Frontal cortex (tissue), 4 donors: Measurements from ENCODE around the gene ASTN1. TPM values are rescaled to one million over a fixed set of nuclear protein-coding genes. Genes with fewer than 3 reads are reported as not detected.

Experiments
- DNase-seq, 2 donors: peaks; one replicate each; pipeline ENCODE4 v3.0.0; 2012; ENCODE audit warnings: low spot score in 2 of 2
- FAIRE-seq: peaks from 2 replicates; lab custom pipeline; 2012; peaks lifted over from hg19 to GRCh38; lab: Jason Lieb, UNC
- total RNA-seq: library from RNA; depleted of rRNA; stranded (reverse); fragments of >200 nt; gene quantifications from one replicate; pipeline ENCODE4 v1.2.3, GENCODE V29; 2014
- donor health status: control.
- donor health status: control.
- donor health status: control.

ASTN1 gene
- total RNA-seq, 1 donor from 2014 or later = 59.1 TPM

DNA sequence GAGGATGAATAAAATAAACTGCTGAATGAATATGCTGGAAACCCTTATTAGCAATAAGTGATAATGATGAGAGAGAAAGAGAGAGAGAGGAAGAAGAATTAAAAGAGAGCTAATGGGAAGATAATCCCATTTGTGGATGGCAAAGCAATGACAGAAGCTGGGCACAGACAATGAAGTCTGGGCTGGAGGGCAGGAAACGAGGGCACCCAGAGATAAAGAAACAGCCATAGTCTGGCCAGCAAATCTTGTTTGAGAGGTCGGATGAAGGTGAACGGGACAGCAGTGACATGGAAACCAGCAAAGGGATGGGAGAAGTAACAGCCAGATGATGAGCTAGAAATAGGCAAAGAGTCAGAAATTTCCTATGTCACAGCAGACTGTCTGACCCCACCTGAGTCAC is 155.9 kb downstream of the ASTN1 start:
- DNase-seq = no peak
- no peak for FAIRE-seq

DNA sequence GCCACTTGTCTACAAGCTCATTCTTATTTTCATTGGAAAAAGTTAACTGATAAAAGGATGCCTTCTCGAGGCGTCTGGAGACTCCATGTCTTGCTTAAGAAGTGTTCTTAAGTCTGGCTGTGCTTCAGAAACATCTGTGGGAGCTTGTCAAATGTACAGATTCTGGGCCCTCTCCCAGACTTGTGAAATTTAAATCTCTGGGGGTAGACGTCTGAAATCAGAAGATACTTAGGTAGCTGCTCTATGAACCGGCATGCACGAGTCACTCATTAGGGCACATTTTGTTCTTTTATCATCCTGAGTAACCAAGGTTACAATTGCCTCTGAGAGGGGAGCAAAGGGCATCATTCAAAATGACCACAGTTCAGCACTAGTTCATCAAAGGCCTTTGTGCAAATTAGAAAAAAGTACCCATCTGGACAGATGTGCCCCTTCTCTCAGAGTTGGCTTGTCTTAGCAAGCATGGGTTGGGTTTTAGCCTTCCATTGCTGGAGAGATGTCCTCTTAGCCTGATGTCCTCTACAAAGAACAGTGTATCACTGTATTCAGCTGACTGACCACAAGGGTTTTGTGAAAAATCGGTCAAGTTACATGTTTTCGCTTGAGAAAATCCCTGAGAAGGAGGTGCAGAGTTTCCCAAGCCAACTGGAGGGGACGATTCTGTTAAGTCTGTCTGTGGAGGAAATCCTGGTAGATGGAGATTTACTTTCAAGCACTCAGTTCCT is 156.9 kb downstream of the ASTN1 start:
- DNase-seq (no peak), FAIRE-seq (no peak)

DNA sequence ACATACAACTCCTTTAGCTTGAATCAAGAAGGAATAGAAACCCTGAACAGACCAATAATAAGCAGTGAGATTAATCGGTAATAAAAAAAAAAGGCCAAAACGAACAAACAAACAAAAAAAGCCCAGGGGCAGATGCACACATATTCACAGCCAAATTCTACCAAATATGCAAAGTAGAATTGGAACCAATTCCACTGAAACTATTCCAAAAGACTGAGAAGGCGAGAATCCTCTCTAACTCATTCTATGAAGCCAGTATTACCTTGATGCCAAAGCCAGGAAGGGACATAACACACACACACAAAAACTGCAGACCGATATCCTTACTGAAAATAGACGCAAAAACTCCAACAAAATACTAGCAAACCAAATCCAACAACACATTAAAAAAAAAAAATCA is 161.6 kb downstream of the ASTN1 start:
- FAIRE-seq (no peak), DNase-seq (no peak)

DNA sequence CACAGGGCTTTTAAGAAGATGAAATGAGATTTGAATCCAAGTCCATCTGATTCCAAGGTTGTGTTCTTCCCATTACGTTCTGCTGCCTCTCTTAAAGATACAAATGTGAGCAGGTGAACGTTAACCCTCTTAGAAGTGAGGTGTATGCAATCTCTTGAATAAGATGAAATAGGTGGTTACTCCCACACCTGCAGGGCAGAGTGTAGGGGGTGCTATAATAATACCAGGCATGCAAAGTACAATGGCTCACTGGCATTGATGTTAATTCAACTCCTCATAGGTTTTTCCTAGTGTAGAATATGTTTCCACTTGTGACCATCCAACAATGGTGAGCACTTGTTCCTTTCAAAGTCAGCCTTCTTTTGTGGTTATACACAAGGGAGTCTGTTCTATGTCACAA is 163.0 kb downstream of the ASTN1 start:
- no peak for FAIRE-seq
- no peak for DNase-seq

DNA sequence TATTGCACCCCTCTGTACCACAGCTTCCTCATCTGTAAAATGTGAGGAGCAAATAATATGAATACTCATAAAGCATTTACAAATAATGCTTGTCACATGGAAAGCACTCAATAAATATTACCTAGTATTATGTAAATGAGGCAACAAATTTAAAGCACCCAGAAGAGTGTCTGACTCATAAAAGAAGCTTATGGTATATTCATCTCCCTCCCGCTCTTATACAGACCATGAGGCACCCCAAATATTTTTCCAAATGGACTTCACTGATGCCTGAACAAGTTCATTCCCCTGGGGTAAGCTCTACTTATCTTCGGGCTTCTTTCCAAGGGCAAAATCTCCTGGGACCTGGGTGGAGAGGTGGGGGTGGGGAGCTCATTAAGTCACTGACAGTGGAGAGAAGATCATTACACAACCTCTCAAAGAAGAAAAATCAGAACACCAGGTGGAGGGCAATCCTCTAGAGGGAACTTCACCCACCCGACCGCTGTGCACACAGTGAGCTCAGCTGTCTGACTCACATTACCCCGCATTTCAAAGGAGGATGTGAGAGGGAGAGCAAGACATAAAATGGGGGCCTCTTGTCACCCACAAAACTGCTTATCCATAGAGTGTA is 166.2 kb downstream of the ASTN1 start:
- DNase-seq (no peak), FAIRE-seq (no peak)

DNA sequence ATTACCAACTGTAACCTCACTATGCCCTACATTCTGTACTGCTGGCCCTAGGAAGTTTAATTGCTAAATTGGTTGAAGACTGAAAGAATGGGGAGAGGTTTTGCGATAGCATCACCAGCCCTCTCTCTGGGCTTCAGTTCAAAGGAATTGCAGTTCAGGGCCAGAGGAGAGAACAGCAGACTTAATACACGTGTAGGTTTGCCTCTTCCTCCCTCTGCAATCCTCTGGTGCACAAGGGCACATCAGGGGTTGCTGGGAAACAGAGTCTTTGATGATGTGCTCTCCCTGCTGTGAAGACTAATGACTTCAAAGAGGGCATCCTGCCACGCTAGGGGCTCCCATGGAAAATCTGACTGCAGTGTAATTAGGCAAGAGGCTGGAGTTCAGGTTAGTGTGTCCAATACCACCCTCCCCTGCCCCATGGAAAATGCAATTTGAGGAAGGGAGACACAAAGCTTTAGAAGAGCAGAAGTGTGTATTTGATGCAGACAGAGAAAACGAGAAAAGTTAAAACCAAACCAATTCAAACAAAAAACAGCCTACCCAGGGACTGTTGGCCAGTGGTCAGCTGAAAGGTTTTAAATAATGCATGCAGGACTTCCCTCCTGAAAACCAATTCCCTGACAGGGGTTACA is 167.9 kb downstream of the ASTN1 start:
- FAIRE-seq = no peak
- no peak for DNase-seq

DNA sequence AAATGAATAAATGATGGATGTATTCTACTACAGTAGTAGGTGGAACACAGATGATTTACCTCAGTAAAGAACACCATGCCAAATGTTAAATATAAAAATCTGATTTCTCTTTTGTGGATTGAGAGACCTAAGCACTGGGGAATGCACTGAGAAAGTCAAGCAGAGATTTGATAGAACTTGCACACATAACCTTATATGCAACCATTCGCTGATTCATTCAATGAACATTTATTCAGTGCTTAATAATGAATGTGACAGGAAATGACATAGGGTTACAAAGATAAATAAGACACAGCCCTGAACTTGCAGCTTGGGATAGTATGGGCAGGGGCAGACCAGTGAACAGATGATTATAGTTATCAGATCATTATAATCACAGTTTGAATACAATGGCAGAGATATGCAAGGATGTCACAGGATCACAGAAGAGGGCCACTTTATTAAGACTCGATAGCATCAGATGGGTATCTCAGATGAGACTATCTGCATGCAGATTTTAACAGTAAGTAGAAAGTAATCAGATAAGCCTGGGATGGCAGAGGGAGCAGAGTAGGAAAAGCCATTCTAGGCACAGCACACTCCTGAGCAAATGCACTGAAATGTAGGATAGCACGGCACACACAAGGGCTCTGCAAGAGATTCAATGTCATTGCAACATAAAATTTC is 169.4 kb downstream of the ASTN1 start:
- FAIRE-seq (no peak), DNase-seq (no peak)

DNA sequence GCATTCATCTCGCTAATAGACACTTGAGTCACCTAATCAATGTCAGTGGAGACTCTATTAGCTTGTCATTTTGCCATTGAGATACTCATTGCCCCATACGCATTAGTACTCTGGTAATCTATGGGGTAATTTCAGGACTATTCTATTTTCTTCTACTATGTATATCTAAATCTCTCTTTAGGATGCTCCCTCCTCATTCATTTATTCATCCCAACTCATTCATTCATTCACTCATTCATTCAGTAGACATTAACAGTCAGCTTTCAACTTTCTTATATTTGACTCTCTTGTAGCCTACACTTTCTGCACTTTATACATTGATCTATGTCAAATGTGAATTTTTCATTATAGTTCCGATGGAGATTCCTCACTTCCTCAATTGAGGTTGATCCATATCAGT is 170.9 kb downstream of the ASTN1 start:
- FAIRE-seq = no peak
- no peak for DNase-seq

DNA sequence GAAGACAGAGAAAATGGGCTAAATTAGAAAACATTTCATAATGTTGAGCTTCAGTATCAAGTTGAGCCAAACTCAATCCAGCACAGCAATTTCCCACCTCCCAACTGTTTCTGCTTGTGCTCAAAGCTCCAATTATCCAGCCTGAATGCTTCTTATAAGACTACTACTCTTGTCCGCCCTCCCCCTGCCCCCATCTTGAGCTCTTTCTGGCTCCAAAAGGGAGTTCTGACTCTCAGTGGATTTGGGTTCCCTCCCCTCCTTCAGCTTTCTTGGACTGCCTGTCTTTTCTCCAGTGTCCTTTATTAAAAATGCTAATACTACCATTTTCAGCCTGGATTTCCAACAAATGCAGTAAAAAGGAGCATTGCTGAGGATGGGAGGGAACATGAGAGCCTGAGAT is 174.8 kb downstream of the ASTN1 start:
- FAIRE-seq (no peak), DNase-seq (no peak)

DNA sequence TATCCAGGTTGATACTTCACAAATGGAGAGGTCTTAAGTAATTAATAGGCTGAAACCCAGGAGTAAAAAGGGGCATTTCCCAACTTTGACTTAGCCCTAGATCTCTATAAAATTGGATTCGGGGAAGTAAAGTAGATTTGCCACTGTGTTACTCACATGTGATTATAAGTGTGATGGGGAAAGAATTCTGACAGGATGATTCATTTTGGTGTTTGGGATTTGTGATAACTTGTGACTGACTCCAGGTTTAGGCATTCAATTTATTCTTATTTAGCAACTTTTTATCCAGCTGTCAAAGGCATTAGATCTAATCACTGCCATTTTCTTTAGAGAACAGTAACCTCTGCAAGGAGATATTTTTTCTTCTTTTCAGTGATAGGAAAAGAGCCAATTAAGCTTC is 175.5 kb downstream of the ASTN1 start:
- DNase-seq (no peak), FAIRE-seq (no peak)

DNA sequence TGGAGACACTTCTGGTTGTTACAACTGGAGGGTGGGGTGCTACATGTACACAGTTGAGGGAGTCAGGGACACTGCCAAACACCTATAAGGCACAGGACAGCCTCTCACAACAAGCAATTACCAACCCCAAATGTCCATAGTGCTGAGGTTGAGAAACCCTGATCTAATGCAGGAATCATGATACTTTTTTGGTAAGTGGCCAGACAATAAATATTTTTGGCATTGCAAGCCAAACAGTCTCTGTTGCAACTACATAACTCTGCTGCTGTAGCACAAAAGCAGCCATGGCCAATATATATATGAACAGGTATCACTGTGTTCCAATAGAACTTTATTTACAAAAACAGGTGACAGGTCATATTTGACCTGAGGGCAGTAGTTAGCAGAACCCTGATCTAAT is 177.5 kb downstream of the ASTN1 start:
- DNase-seq (no peak), FAIRE-seq (no peak)

DNA sequence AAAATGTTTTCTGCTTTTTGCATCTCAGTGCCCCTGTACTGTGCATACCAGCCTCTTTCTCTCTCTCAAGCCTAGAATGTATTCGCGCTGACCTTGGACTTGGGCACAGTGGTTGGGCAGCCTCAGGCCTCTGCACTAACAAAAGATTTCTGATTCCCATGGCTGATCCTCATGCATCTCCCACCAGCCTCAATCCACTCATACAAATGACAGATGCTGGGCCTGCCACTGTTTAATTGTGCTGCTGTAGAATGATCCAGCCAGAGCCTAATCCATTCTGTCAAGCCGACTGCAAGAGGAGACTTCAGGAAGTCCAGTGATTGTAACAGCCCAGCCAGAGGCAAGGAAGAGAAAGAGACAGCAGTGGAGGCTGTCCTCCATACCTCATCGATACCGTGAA is 180.8 kb downstream of the ASTN1 start:
- no peak for DNase-seq
- FAIRE-seq = no peak

DNA sequence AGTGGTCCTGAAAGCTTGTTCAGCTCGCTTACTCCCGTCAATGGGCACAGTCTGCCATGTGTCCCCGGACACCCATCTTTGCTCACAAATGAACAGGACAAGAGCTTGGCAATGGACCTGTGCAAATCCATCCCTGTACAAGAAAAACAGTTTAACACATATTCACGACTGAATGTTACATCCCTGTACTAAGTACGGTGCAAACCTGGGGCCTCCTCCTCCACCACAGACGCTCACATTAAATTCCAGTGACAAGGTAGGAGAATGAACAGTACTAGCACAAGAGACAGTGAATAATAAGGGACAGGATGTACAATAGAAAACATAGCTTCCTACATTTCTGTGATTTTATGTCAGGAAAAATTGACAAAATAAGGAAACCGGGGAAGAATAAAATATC is 187.7 kb downstream of the ASTN1 start:
- no peak for FAIRE-seq
- no peak for DNase-seq

DNA sequence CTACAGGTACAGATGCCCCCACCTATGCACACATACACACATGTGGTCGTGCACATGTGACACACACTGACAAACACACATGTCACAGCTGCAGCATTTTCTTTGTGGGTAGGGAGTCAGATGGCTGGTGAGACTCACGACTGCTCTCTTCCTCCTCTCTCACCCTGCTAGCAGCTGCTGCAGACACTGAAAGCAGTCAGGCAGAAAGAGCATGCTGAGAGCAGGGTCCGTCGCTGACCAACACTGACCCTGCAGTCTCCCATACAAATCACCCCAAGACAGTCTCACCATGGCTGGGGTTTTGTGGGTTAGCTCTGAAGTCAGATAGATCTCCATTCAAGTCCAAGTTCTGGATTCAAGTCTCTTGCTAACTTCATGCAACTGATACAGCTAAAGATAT is 188.3 kb downstream of the ASTN1 start:
- DNase-seq (no peak), FAIRE-seq (no peak)

DNA sequence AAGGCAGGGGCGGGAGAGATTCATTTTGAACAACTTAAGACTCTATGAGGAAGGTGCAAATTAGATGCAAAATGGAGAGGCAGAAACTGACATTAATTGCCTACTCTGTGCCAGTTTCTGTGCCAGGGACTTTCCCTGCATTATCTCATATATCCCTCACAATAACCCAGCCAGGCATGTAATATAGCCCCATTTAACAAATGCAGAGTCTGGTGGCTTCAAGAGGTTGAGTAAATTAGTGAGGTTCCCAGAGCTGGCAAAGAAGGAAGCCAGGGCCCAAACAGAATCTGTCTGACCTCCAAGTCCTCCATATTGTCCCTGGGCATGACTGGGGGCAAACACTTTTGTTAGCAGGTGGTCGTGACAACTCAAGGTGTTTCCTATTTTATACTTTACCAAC is 199.8 kb downstream of the ASTN1 start:
- no peak for FAIRE-seq

DNA sequence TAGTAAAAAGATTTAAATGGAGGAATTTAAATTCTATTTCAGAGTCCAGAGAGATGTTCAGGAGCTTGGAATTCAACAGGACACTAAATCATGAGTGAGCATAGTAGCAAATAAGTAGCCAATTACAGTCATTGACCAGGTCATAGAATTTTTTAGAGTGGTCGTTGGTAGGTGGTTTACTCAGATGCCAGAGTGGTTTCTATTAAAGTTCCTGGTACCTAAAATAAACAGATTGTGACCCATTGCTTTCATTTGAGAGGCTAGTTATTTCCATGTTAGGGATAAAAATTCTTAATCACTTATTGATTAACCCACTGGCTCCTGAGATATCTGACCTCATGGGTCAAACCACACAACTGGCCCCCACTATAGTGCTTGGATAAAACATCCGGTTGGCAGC is 201.3 kb downstream of the ASTN1 start:
- no peak for FAIRE-seq
- no peak for DNase-seq

More for the DNA sequence above, 199.8 kb downstream of the ASTN1 start:
- no peak for DNase-seq

DNA sequence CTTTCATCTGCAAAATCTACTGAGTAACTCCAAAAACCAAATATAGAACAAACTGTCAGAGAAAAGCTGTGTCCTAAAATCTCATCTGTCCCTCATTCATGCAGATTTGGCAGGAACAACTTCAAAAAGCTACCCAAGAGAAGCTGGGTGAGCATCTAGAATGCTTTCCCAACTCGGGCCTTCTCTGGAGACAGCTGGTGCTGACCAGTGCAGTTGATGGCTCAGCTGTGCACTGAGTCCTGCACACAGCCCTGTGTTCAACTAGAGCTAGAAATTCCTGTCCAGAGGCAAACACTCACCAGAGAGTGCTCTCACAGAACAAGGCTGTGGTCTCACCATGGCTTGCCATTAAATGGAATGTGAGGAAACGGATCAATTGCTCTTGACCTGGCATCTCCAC is 202.8 kb downstream of the ASTN1 start:
- no peak for DNase-seq
- FAIRE-seq = no peak

DNA sequence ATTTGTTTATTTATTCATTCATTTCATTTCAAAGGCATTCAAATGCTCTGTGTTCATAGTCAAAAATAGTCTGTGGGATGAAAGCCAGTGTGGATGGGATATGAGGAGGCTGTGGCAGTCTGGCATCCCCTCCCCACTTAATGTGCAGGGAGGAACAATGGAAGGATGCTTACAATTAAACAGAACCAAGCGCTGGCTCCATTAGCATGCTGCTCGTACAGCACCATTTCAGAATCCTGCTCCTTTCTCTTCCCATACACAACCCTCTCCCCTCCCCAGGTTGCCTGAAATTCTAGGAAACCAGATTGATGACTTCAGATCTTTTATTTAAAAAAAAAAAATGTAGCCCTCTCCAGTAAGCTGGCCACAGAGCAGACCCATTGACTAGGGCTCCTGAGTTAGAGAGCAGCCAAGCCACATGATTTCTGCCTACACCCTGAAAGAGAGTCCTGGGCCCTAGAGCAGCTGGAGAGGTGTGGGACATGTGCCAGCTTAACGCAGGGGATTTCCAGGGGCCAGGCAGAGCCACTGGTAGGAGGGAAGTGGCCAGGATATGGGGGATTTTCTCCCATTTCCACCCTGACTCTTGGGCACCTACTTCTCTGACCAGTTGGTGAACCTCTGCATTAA is 205.2 kb downstream of the ASTN1 start:
- FAIRE-seq (no peak), DNase-seq (no peak)

DNA sequence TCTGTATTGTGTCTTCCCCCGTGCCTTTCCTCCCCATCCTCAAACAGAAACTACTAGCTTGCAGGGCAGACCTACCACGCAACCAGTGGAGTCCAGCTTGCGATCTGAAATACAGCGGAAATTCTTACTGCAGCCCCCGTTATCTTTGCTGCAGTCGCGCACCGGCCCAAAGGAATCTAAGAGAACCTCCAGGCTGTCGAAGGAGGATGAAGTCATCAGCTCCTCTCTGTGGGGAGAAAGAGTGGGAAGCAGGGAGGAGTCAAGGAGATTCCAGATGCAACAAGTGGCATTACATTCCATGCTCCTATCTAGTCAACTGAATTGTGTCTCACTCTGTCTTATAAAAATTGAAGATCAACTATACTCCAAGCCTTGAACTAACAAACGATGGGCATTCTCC is 206.9 kb downstream of the ASTN1 start:
- DNase-seq = no peak
- FAIRE-seq = no peak

DNA sequence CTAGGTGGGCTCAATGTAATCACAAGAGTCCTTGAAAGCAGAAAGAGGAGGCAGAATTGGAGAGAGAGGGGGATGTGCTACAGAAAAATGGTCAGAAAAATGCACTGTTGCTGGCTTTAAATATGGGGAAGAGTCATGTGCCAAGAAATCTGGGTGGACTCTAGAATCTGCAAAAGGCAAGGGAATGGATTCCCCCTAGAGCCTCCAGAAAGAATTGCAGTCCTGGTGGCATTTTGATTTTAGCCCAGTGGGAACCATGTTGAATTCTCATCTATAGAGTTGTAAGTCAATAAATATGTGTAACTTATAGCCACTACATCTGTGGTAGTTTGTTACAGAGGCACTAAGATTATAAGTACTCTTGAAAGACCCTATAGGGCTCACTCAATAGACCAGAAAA is 210.3 kb downstream of the ASTN1 start:
- no peak for DNase-seq
- FAIRE-seq = no peak
